Fibroblast of mammary gland (primary cell): ENCODE results near the gene CCDC85A.

ENCODE experiments used
- DNase-seq: peaks from one replicate; pipeline ENCODE4 v3.0.0-alpha.2; 2010; ENCODE audit warnings: low read depth
- H3K4me3 ChIP-seq: 2 replicates; pipeline ENCODE4 v1.5.1; 2011; ENCODE audit warnings: low read depth, mild to moderate bottlenecking, low read length, moderate library complexity; ENCODE audit not compliant: control insufficient read depth
- TF ChIP-seq, protein P1 (sequence below): conservative IDR thresholded peaks from 2 replicates; pipeline ENCODE4 v1.5.1; 2011; ENCODE audit warnings: low read depth, low read length, inconsistent platforms; ENCODE audit not compliant: control insufficient read depth, insufficient read depth

The CCDC85A gene

DNA sequence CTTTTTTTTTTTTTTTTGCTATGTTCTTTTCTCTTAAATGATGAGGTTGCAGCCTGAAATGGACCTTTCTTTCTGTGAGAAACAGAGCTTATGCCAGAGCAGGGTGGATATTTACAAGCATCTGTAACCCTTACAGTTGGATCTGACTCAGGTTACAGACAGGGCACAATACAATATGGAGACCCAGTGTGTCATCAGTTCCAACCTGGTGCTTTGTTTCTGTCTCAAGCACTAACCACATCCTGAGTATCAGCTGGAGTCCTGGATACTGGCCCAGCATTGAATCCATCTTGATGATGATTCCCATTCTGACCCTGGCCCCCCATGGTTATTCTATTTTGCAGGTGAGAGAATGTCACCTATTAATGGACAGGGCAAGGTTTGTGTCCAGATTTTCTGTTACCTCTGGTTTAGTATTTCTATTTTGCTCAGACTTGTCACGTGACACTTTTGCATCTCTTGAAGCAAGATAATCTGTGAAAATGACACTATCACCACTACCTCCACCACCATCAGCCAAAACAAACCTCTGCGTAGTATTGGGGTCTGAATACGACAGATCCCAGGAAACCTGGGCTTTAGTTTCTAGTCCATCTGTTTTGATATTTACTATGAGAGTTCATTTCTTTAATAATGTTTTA is 174.0 kb downstream of the CCDC85A start:
- peak; percentile 30 for DNase-seq
- H3K4me3 ChIP-seq = no peak overlapping the region
- TF ChIP-seq, protein P1, sequence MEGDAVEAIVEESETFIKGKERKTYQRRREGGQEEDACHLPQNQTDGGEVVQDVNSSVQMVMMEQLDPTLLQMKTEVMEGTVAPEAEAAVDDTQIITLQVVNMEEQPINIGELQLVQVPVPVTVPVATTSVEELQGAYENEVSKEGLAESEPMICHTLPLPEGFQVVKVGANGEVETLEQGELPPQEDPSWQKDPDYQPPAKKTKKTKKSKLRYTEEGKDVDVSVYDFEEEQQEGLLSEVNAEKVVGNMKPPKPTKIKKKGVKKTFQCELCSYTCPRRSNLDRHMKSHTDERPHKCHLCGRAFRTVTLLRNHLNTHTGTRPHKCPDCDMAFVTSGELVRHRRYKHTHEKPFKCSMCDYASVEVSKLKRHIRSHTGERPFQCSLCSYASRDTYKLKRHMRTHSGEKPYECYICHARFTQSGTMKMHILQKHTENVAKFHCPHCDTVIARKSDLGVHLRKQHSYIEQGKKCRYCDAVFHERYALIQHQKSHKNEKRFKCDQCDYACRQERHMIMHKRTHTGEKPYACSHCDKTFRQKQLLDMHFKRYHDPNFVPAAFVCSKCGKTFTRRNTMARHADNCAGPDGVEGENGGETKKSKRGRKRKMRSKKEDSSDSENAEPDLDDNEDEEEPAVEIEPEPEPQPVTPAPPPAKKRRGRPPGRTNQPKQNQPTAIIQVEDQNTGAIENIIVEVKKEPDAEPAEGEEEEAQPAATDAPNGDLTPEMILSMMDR = no peak

DNA sequence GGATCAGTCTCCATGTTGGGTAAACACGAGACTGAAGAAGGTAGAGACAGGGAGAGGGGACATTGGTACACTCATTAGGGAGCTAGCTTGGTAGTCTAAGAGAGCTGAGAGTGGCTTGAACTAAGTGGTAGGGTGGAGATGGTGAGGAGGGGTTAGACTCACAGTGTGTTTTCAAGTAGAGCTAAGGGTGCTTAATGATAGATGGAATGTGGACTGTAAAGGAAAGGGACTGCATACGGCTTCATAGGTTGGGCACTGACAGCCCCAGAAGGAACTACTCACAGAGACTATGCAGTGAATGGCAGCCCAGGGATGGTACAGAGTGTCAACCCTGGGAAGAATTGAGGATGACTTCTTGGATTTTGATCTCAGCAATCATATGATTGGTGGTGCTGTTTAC is 178.1 kb downstream of the CCDC85A start:
- no peak for DNase-seq
- H3K4me3 ChIP-seq = no peak overlapping the region
- TF ChIP-seq, protein P1 = no peak

- no peak for DNase-seq
Observed at GRCh38 chr2:56364902-56365301, 181.1 kb downstream of the CCDC85A start.

DNA sequence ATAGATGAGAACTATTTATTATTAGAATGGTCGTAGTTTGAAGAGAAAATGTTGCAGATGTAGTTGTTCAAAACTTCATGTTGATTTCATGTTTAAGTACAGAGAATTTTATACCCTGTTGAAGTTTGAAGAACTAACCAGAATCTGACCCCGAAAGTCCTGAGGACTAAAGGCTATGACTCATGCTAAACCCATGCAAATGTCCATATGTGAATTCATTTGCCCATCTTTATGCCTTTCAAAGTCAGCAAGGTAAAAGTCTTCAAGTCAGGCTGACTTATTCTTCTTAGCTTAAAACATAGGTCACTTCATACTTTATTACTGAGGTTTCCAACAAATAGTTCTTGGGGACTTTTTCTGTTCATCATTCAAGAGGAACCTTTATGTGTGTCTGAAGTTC is 185.5 kb downstream of the CCDC85A start:
- TF ChIP-seq, protein P1 = no peak
- peak; percentile 30 for DNase-seq
- no peak overlapping the region for H3K4me3 ChIP-seq

More at GRCh38 chr2:56364902-56365301, 181.1 kb downstream of the CCDC85A start:
- H3K4me3 ChIP-seq = no peak overlapping the region
- TF ChIP-seq, protein P1 = no peak

DNA sequence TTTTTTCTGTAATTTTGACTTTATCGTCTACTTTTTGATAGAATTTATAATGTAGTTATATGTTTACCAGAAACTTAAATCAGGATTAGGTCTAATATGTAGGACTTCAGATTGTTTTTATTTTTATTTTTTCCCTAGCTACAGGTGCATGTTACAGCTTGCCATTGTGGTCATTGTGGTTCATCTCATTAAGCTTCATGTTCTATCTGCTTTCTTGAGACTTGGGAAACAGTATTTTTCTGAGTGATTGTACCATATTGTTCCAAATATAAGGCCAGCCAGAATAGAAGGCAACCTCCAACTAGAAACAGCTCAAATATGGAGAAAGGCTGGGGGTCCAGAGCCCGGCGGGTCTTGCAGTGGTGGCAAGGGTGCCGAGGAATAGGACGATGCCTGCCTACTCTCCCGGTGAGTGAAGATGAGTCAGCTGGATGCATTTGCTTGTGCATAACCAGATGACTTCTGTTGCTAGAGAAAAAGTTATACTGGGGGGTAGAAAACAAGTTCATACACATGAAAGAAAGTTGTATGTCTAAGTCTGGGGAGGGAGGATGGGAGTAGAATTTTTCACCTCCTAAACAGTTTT is 188.4 kb downstream of the CCDC85A start:
- TF ChIP-seq, protein P1 = no peak
- no peak overlapping the region for H3K4me3 ChIP-seq
- no peak for DNase-seq

DNA sequence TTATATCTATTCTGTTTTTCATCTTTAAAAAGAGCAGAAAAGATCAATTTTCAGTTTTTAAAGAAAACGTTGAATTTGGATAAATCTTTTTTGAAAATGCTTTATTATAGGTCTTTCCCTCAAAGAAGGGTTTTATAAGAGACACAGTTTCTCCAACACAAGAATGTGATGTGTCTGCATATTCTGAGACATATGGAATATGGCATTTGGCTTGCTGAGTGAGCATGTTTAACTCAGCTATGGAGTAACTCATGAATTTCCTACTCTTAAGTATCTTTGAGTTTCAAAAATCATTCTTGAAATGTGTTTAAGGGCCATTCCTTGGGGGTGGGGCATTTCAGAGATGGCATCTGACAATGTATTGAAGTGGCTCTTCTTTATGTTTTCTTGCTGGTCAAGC is 191.5 kb downstream of the CCDC85A start:
- H3K4me3 ChIP-seq = no peak overlapping the region
- no peak for DNase-seq
- TF ChIP-seq, protein P1 = no peak
